Measurements from ENCODE around the gene RAB3GAP2. TPM values are rescaled to one million over a fixed set of nuclear protein-coding genes. Genes with fewer than 3 reads are reported as not detected.
"Not testable (repeated sequence)": the region's sequence is repeated elsewhere in the genome, so short reads cannot be mapped to it uniquely, and the experiment has no call there.

The RAB3GAP2 gene
- total RNA-seq, 4 donors from 2014 or later: 37.0 to 53.1 (median 42.9) TPM

DNA sequence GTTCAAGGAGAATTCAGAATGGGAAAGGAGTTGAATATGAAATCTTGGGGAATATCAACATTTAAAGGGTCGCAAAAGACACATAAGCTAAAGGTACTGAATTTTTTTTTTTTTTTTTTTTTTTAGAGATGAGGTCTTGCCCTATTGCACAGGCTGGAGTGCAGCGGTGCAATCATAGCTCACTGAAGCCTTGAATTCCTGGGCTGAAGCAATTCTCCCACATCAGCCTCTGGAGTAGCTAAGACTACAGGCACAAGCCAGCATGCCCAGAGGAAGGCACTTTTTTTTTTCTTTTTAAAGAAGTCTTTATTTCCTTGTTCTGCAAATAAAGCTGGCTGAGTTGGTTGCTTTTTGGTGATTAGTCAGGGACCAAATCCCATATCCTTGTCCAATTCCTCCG is 44.1 kb upstream of the RAB3GAP2 start:
- H3K27me3 ChIP-seq: no peaks in the 10 kb centered on the region
- peak overlapping the region; percentile 53 to 79 (median 66) for H3K27ac ChIP-seq
- 37 to 69% methylated on average over 3 of the region's 3 CpGs for WGBS, 2 donors
- no peak overlapping the region for H3K4me3 ChIP-seq (replicated peaks in 1 of 3)
- intact Hi-C loops (cut with DNase I): no loop called here
- TF ChIP-seq POLR2A (IDR thresholded peaks at IDR 0.05): no peak
- TF ChIP-seq, protein P1, sequence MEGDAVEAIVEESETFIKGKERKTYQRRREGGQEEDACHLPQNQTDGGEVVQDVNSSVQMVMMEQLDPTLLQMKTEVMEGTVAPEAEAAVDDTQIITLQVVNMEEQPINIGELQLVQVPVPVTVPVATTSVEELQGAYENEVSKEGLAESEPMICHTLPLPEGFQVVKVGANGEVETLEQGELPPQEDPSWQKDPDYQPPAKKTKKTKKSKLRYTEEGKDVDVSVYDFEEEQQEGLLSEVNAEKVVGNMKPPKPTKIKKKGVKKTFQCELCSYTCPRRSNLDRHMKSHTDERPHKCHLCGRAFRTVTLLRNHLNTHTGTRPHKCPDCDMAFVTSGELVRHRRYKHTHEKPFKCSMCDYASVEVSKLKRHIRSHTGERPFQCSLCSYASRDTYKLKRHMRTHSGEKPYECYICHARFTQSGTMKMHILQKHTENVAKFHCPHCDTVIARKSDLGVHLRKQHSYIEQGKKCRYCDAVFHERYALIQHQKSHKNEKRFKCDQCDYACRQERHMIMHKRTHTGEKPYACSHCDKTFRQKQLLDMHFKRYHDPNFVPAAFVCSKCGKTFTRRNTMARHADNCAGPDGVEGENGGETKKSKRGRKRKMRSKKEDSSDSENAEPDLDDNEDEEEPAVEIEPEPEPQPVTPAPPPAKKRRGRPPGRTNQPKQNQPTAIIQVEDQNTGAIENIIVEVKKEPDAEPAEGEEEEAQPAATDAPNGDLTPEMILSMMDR (IDR thresholded peaks at IDR 0.05): no peak
- peak; percentile 79 for DNase-seq
- H3K9me3 ChIP-seq: no peaks in the 10 kb centered on the region
- no peaks in the 10 kb centered on the region for H3K36me3 ChIP-seq
- H3K4me1 ChIP-seq: peaks cover 21% of the 10 kb centered on the region in 2 donors

DNA sequence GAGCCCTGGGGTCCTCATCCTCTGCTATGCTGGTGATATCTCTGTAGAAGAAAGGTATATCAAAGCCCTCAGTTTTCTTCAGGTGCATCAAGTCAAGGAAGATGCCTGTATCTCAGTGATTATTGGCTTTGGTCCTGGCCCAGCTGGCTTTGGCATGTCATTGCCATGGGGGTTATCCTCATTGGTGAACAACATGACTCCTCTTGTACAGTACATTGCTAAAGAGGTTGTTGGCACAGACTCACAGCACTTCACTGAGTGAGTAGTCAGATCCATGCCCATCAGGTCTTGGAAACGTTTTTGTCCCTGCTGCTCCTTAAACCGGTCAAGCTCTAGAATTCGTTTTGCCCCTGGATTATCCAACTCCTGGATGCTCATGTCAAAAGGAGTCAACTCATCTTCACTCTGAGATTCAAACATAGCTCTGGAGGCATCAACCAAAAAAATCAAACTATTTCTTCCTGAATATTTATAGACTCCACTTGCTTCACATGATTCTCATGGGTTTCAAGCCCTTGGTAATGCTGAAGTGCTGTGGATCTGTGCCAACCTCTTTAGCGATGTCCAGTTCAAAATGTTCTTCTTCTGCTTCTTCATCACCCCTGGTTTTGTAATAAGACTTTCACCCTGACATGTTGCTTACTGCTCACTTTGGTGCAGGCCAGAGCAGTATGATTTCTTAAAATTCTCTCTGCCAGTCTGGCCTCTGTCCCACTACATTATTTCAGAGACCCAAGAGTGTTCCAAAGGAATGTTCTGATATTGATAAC is 43.0 kb upstream of the RAB3GAP2 start:
- H3K27ac ChIP-seq: peak overlapping the region; percentile 38 to 53 (median 49)
- no peak overlapping the region for H3K4me3 ChIP-seq (replicated peaks in 1 of 3)
- no peaks in the 10 kb centered on the region for H3K27me3 ChIP-seq
- H3K9me3 ChIP-seq: no peaks in the 10 kb centered on the region
- no peak for TF ChIP-seq POLR2A (IDR thresholded peaks at IDR 0.05)
- TF ChIP-seq, protein P1 (IDR thresholded peaks at IDR 0.05): no peak
- peaks cover 21% of the 10 kb centered on the region in 2 donors for H3K4me1 ChIP-seq
- 24 to 26% methylated on average over 4 of the region's 4 CpGs for WGBS, 2 donors
- intact Hi-C loops (cut with DNase I): no loop called here
- peak; percentile 79 for DNase-seq
- no peaks in the 10 kb centered on the region for H3K36me3 ChIP-seq

GRCh38 chr1:220313576-220313975 is 41.3 kb upstream of the RAB3GAP2 start:
- Histone ChIP-seq H3K4me1 (peaks cover 21% of the 10 kb centered on the region in 2 donors), H3K9me3 (no peaks in the 10 kb centered on the region), H3K27me3 (no peaks in the 10 kb centered on the region), H3K4me3 (replicated peaks in 1 of 3) (no peak overlapping the region), H3K27ac (no peak overlapping the region), H3K36me3 (no peaks in the 10 kb centered on the region)
- intact Hi-C loops (cut with DNase I): no loop called here
- DNase-seq: no peak
- WGBS, 2 donors: 82 to 86% methylated on average over 1 of the region's 1 CpG
- TF ChIP-seq, protein P1 (IDR thresholded peaks at IDR 0.05): no peak
- no peak for TF ChIP-seq POLR2A (IDR thresholded peaks at IDR 0.05)

DNA sequence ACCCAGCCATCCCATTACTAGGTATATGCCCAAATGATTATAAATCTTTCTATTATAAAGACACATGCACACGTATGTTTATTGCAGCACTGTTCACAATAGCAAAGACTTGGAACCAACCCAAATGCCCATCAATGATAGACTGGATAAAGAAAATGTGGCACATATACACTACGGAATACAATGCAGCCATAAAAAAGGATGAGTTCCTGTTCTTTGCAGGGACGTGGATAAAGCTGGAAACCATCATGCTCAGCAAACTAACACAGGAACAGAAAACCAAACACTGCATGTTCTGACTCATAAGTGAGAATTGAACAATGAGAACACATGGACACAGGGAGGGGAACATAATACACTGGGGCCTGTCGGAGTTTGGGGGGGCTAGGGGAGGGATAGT is 37.9 kb upstream of the RAB3GAP2 start:
- H3K27ac ChIP-seq; H3K4me3 ChIP-seq (replicated peaks in 1 of 3); H3K27me3 ChIP-seq; DNase-seq; intact Hi-C loops (cut with DNase I); H3K36me3 ChIP-seq; H3K4me1 ChIP-seq; H3K9me3 ChIP-seq: not testable (repeated sequence)
- 91 to 96% methylated on average over 4 of the region's 4 CpGs for WGBS, 2 donors

- Histone ChIP-seq H3K4me1 (no peaks in the 10 kb centered on the region), H3K9me3 (no peaks in the 10 kb centered on the region), H3K27me3 (no peaks in the 10 kb centered on the region), H3K27ac (no peak overlapping the region), H3K36me3 (no peaks in the 10 kb centered on the region), H3K4me3 (replicated peaks in 1 of 3) (no peak overlapping the region)
- no peak for DNase-seq
- intact Hi-C loops (cut with DNase I): no loop called here
- 83 to 89% methylated on average over 3 of the region's 3 CpGs for WGBS, 2 donors
- no peak for TF ChIP-seq POLR2A (IDR thresholded peaks at IDR 0.05)
- TF ChIP-seq, protein P1 (IDR thresholded peaks at IDR 0.05): no peak
These were observed 35.4 kb upstream of the RAB3GAP2 start for GRCh38 chr1:220307607-220308006.

Measured in thyroid gland (tissue), 4 donors.